ENCODE results near the gene SYNGR1.

Gene SYNGR1

GRCh38 chr22:39349967-39350726 is at the start of gene SYNGR1:
Gene SYNGR1 (plus strand): TSS chr22:39349991. CDS start chr22:39350011, 20 bp downstream.
- no peak for DNase-seq

- no peak for DNase-seq
Observed at GRCh38 chr22:39300186-39300830, 49.5 kb upstream of the SYNGR1 start.

GRCh38 chr22:39301108-39301507 is 48.7 kb upstream of the SYNGR1 start:
- DNase-seq, result no peak

- no peak for DNase-seq
Observed at GRCh38 chr22:39301926-39302325, 47.9 kb upstream of the SYNGR1 start.

GRCh38 chr22:39302431-39302960 is 47.3 kb upstream of the SYNGR1 start:
- DNase-seq, result no peak

- DNase-seq, result no peak
Observed at GRCh38 chr22:39303358-39303757, 46.4 kb upstream of the SYNGR1 start.

- DNase-seq, result no peak
Observed at GRCh38 chr22:39303892-39304671, 45.7 kb upstream of the SYNGR1 start.

- DNase-seq, result peak; percentile 19
Observed at GRCh38 chr22:39306456-39307361, 43.1 kb upstream of the SYNGR1 start.

- DNase-seq, result no peak
Observed at GRCh38 chr22:39308614-39309363, 41.0 kb upstream of the SYNGR1 start.

GRCh38 chr22:39309364-39309861 is 40.4 kb upstream of the SYNGR1 start:
- DNase-seq, result no peak

- DNase-seq, result no peak
Observed at GRCh38 chr22:39309881-39310714, 39.7 kb upstream of the SYNGR1 start.

- no peak for DNase-seq
Observed at GRCh38 chr22:39311592-39312400, 38.0 kb upstream of the SYNGR1 start.

- no peak for DNase-seq
Observed at GRCh38 chr22:39312410-39312809, 37.4 kb upstream of the SYNGR1 start.

- DNase-seq, result no peak
Observed at GRCh38 chr22:39313258-39314001, 36.4 kb upstream of the SYNGR1 start.

GRCh38 chr22:39314251-39314971 is 35.4 kb upstream of the SYNGR1 start:
- no peak for DNase-seq

- DNase-seq, result no peak
Observed at GRCh38 chr22:39315389-39315788, 34.4 kb upstream of the SYNGR1 start.

- peak; percentile 77 for DNase-seq
Observed at GRCh38 chr22:39316440-39317083, 33.2 kb upstream of the SYNGR1 start.
